GM23248 (cell line): ENCODE data around the gene PTPRN2. TPM values are rescaled to one million over a fixed set of nuclear protein-coding genes. Genes with fewer than 3 reads are reported as not detected.

ENCODE experiments used
- DNase-seq: peaks from one replicate; pipeline ENCODE4 v3.0.0-alpha.2; 2015
- H2AFZ ChIP-seq: fragments of 200-600 bp; sonication (generic); 2 replicates; pipeline ENCODE4 v1.6.1; 2016; ENCODE audit warnings: antibody characterized with exemption
- H3F3A ChIP-seq: fragments of 200-600 bp; sonication (generic); 2 replicates; pipeline ENCODE4 v1.6.1; 2016; ENCODE audit warnings: mild to moderate bottlenecking, antibody characterized with exemption, mixed run types; ENCODE audit not compliant: insufficient read depth
- H3K27ac ChIP-seq: fragments of 200-600 bp; sonication (generic); 2 replicates; pipeline ENCODE4 v1.5.1; 2016; ENCODE audit warnings: mild to moderate bottlenecking
- H3K27me3 ChIP-seq: fragments of 200-600 bp; sonication (generic); replicated peaks from 2 replicates; pipeline ENCODE4 v1.6.1; 2016; ENCODE audit warnings: mild to moderate bottlenecking; ENCODE audit not compliant: insufficient read depth
- H3K36me3 ChIP-seq: fragments of 200-600 bp; sonication (generic); 2 replicates; pipeline ENCODE4 v1.6.1; 2016; ENCODE audit warnings: low read depth, mild to moderate bottlenecking
- H3K4me1 ChIP-seq: fragments of 200-600 bp; sonication (generic); 2 replicates; pipeline ENCODE4 v1.6.1; 2016; ENCODE audit warnings: mild to moderate bottlenecking; ENCODE audit not compliant: insufficient read depth
- H3K4me2 ChIP-seq: fragments of 200-600 bp; sonication (generic); one replicate; pipeline ENCODE4 v1.6.1; 2016; ENCODE audit warnings: mild to moderate bottlenecking; ENCODE audit not compliant: unreplicated experiment
- H3K4me3 ChIP-seq: fragments of 200-600 bp; sonication (generic); 2 replicates; pipeline ENCODE4 v1.5.1; 2016; ENCODE audit warnings: mild to moderate bottlenecking
- H3K79me2 ChIP-seq: fragments of 200-600 bp; sonication (generic); 2 replicates; pipeline ENCODE4 v1.6.1; 2016; ENCODE audit warnings: mild to moderate bottlenecking; ENCODE audit not compliant: insufficient read depth
- H3K9ac ChIP-seq: fragments of 200-600 bp; sonication (generic); 2 replicates; pipeline ENCODE4 v1.6.1; 2016; ENCODE audit warnings: mild to moderate bottlenecking
- H3K9me2 ChIP-seq: fragments of 200-600 bp; sonication (generic); 2 replicates; pipeline ENCODE4 v1.6.1; 2016; ENCODE audit warnings: mixed run types, mild to moderate bottlenecking, moderate library complexity; ENCODE audit not compliant: insufficient read depth
- H3K9me3 ChIP-seq: fragments of 200-600 bp; sonication (generic); one replicate; pipeline ENCODE4 v1.6.1; 2017; ENCODE audit warnings: low read depth
- H4K20me1 ChIP-seq: fragments of 200-600 bp; sonication (generic); 2 replicates; pipeline ENCODE4 v1.6.0; 2016; ENCODE audit not compliant: insufficient read depth
- EZH2 ChIP-seq: fragments of 200-600 bp; sonication (generic); IDR thresholded peaks from 2 replicates; pipeline ENCODE4 v1.6.1; 2018; ENCODE audit warnings: antibody characterized with exemption, mild to moderate bottlenecking; ENCODE audit not compliant: insufficient read depth, poor library complexity, severe bottlenecking
- EZH2phosphoT487 ChIP-seq: fragments of 200-600 bp; sonication (generic); IDR thresholded peaks from 2 replicates; pipeline ENCODE4 v1.6.1; 2018; ENCODE audit warnings: antibody characterized with exemption, moderate library complexity, mild to moderate bottlenecking, low read depth; ENCODE audit not compliant: insufficient read depth
- WGBS, 2 experiments: methylation state at CpG; one replicate each; pipeline ENCODE4 v1.1.6; 2015 to 2017; ENCODE audit warnings: low lambda C conversion rate in 2 of 2, low coverage in 1 of 2; ENCODE audit errors: missing lambda C conversion rate in 2 of 2; 5-methylcytosine and 5-hydroxymethylcytosine counted together
- in situ Hi-C: fragments of 300-500 bp; cut with MboI; formaldehyde crosslinking; loops from 2 replicates; pipeline ENCODE4 v1.15.0; 2020
- polyA plus RNA-seq: library from polyadenylated mRNA; unstranded; fragments of >200 nt; fragmentation: Nextera tagmentation; extraction: Ambion mirVana; gene quantifications from 2 replicates; pipeline ENCODE4 v1.2.1, GENCODE V29; 2016
- total RNA-seq: library from RNA; depleted of rRNA; stranded (reverse); fragments of >200 nt; shearing (Covaris generic); gene quantifications from 2 replicates; pipeline ENCODE4 v1.2.3, GENCODE V29; 2014

The PTPRN2 gene
- total and polyA plus RNA-seq, 2 experiments from 2014 or later, result 0.13 TPM; not detected in 1

GRCh38 chr7:158403013-158403821, 184.4 kb downstream of the PTPRN2 start:
- Histone ChIP-seq H3K27ac (no peak overlapping the region), H3K9ac (no peak overlapping the region), H3K4me2 (no peak overlapping the region), H3F3A (no peaks in the 10 kb centered on the region), H2AFZ (no peak overlapping the region), H3K36me3 (no peaks in the 10 kb centered on the region), H3K9me2 (no peaks in the 10 kb centered on the region), H3K27me3 (no peaks in the 10 kb centered on the region), H3K4me1 (no peaks in the 10 kb centered on the region), H4K20me1 (no peaks in the 10 kb centered on the region), H3K9me3 (no peaks in the 10 kb centered on the region), H3K4me3 (no peak overlapping the region), H3K79me2 (no peaks in the 10 kb centered on the region)
- 18 to 20% methylated on average over 21 of the region's 21 CpGs for WGBS, 2 experiments
- in situ Hi-C loops, result no loop called here
- TF ChIP-seq EZH2phosphoT487 (no peak), EZH2 (no peak)
- DNase-seq, result no peak

- Histone ChIP-seq H3K27me3 (no peaks in the 10 kb centered on the region), H2AFZ (no peak overlapping the region), H4K20me1 (no peaks in the 10 kb centered on the region), H3F3A (no peaks in the 10 kb centered on the region), H3K4me3 (no peak overlapping the region), H3K9me3 (no peaks in the 10 kb centered on the region), H3K4me1 (no peaks in the 10 kb centered on the region), H3K79me2 (no peaks in the 10 kb centered on the region), H3K4me2 (no peak overlapping the region), H3K9ac (no peak overlapping the region), H3K27ac (no peak overlapping the region), H3K9me2 (no peaks in the 10 kb centered on the region), H3K36me3 (no peaks in the 10 kb centered on the region)
- WGBS, 2 experiments, result 15 to 19% methylated on average over 11 of the region's 11 CpGs
- DNase-seq, result no peak
- in situ Hi-C loops, result no loop called here
- TF ChIP-seq EZH2 (no peak), EZH2phosphoT487 (no peak)
These were observed 185.2 kb downstream of the PTPRN2 start for GRCh38 chr7:158402471-158402870.

GRCh38 chr7:158401826-158402225, 185.8 kb downstream of the PTPRN2 start:
- H3K9me3 ChIP-seq, result no peaks in the 10 kb centered on the region
- no peak overlapping the region for H3K4me2 ChIP-seq
- no peaks in the 10 kb centered on the region for H3K4me1 ChIP-seq
- no peaks in the 10 kb centered on the region for H4K20me1 ChIP-seq
- H3K27ac ChIP-seq, result no peak overlapping the region
- H3K4me3 ChIP-seq, result no peak overlapping the region
- H3K9me2 ChIP-seq, result no peaks in the 10 kb centered on the region
- no peaks in the 10 kb centered on the region for H3F3A ChIP-seq
- no peak overlapping the region for H3K9ac ChIP-seq
- H2AFZ ChIP-seq, result no peak overlapping the region
- in situ Hi-C loops, result no loop called here
- no peaks in the 10 kb centered on the region for H3K27me3 ChIP-seq
- no peak for TF ChIP-seq EZH2phosphoT487
- no peaks in the 10 kb centered on the region for H3K79me2 ChIP-seq
- no peak for DNase-seq
- WGBS, 2 experiments, result 19 to 34% methylated on average over 10 of the region's 10 CpGs
- no peaks in the 10 kb centered on the region for H3K36me3 ChIP-seq

GRCh38 chr7:158401295-158401694, 186.3 kb downstream of the PTPRN2 start:
- Histone ChIP-seq H2AFZ (no peak overlapping the region), H3K4me1 (no peaks in the 10 kb centered on the region), H3K27ac (no peak overlapping the region), H3K36me3 (no peaks in the 10 kb centered on the region), H3K79me2 (no peaks in the 10 kb centered on the region), H3K4me2 (no peak overlapping the region), H3K27me3 (no peaks in the 10 kb centered on the region), H3K9me2 (no peaks in the 10 kb centered on the region), H3K9ac (no peak overlapping the region), H3K9me3 (no peaks in the 10 kb centered on the region), H4K20me1 (no peaks in the 10 kb centered on the region), H3F3A (no peaks in the 10 kb centered on the region), H3K4me3 (no peak overlapping the region)
- no peak for DNase-seq
- in situ Hi-C loops, result no loop called here
- TF ChIP-seq EZH2 (no peak), EZH2phosphoT487 (no peak)
- 31 to 36% methylated on average over 8 of the region's 8 CpGs for WGBS, 2 experiments
